Measurements from ENCODE around the gene C10orf88.

Gene C10orf88

DNA sequence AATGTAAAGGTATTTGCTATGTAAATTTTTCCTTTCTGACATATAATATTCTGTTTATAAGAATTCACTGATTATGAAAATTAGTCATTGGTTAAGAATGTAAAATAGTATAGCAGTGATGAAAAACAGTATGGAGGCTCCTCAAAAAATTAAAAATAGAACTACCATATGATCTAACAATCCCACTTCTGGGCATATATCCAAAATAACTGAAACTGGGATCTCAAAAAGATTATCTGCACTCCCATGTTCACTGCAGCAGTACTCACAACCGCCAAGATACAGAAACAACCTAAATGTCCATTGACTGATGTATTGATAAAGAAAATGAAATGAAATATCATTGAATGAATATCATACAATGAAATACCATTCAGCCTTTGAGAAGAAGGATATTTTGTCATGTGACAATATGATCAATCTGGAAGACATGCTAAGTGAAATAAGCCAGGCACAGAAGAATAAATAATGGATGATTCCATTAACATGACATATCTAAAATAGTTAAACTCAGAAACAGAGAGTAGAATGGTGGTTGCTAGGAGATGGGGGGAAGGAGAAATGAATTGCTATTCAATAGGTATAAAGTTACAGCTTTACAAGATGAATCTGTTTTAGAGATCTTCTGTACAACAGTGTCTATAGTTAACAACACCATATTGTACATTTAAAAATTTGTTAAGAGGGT is 14.0 kb downstream of the C10orf88 start:
- peak; percentile 89 for DNase-seq (ENCODE audit: low read depth)
- no peak overlapping the region for H3K4me3 ChIP-seq (ENCODE audit: low read depth, low read length)
- TF ChIP-seq, protein P1, sequence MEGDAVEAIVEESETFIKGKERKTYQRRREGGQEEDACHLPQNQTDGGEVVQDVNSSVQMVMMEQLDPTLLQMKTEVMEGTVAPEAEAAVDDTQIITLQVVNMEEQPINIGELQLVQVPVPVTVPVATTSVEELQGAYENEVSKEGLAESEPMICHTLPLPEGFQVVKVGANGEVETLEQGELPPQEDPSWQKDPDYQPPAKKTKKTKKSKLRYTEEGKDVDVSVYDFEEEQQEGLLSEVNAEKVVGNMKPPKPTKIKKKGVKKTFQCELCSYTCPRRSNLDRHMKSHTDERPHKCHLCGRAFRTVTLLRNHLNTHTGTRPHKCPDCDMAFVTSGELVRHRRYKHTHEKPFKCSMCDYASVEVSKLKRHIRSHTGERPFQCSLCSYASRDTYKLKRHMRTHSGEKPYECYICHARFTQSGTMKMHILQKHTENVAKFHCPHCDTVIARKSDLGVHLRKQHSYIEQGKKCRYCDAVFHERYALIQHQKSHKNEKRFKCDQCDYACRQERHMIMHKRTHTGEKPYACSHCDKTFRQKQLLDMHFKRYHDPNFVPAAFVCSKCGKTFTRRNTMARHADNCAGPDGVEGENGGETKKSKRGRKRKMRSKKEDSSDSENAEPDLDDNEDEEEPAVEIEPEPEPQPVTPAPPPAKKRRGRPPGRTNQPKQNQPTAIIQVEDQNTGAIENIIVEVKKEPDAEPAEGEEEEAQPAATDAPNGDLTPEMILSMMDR (conservative IDR thresholded peaks at IDR 0.05; ENCODE audit: low read depth, low read length), result no peak

DNA sequence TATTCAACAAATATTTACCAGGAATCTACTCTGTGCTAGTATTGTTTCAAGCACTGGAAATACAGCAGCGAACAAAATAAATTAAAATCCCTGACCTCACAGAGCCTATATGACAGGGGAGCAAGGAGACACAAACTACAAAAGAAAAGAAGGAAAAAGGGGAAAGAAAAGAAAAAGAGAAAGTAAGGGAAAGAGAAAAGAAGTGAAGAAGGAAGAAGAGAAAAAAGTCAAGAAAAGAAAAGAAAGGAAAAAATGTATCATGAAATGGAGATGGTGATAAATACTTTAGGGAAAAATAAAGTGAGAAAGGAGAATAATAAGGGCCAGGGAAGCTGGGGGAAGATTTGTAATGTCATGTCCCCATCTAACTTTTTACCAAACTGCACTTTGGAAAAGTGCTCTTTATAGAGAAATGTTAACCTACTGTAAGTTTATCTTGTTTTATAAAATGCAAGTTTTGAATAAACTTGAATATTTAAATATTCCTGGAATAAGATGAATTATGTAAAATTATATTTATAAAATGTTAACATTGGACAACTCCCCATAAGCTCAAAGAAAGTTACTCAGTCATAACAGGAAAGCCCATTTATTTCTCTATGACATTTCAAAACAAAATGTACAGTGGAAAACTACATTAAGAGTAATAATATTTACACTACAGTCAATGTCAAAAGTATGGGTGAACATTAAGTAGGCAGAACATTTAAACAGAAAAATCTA is 14.7 kb downstream of the C10orf88 start:
- no peak overlapping the region for H3K4me3 ChIP-seq (ENCODE audit: low read depth, low read length)
- TF ChIP-seq, protein P1 (conservative IDR thresholded peaks at IDR 0.05; ENCODE audit: low read depth, low read length), result no peak
- no peak for DNase-seq (ENCODE audit: low read depth)

DNA sequence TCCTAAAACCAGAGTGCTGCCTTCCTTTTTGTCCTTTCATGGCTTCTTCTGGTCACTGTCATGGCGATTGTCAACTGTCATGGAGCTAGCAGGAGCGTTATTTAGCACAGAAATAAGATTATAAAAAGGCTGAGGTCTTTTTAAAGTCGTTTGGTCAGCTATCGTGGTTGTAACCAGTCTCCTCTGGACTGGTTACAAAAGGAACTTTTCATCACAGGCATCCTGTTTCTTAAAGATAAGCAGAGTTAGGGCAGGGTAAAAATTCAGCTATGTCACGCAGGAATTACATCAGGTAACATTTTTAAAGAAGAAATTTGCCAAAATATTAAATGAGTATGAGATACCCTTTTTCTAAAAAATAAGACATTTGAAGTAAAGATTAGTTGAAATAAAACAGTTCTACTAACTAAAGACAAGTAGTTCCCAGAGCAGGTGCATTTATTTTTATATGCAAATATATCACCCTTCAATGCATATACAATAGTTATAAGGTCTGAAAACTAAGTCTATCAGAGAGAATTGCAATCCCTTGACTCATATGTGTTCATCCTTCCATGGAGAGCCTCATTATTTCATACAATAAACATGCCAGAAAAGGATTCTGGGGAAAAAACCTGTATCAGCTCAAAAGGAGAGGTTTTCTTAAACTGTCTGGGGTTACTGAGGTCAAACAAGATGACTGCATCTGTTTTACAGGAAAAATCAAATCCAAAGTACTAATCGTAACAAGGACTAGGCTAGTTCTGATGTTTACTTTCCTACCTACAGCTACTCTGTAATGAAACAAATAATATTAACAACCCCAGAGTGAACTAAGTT is 22.7 kb downstream of the C10orf88 start:
- no peak overlapping the region for H3K4me3 ChIP-seq (ENCODE audit: low read depth, low read length)
- DNase-seq (ENCODE audit: low read depth), result peak; percentile 18
- TF ChIP-seq, protein P1 (conservative IDR thresholded peaks at IDR 0.05; ENCODE audit: low read depth, low read length), result no peak

DNA sequence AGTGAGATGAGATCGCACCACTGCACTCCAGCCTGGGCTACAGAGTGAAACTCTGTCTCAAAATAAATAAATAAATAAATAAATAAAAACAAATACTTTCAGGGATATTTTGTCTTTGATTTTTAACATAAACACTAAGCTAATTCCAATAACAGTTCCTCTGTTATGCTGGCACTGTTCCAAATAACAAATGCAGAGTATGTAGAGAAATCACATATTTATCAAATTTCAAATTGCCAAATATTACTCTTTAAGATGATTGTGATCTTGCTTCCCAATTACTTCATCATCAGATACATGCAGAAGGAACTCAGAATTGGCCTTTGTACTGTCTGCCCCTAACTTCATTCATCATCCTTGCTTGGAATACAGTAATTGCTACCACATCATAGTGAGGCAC is 23.9 kb downstream of the C10orf88 start:
- DNase-seq (ENCODE audit: low read depth), result no peak

DNA sequence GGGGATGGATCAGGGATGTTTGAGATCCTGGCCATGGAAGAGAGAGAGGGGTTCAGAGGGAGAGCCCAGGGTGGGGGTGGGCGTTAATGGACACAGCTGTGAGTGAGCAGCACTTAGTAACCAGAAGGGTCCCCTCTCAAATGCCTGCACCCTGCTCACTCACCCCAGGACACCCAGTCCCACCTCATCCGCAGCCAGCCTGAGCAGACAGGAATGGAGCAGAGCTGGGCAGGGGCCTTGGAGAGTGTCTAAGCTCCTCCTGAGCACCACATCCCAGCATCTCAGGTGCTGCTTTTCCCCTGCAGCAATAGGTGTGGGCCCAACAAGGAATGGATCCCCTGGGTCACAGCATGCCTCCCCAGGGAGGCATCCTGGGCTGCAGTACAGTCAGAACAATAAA is 38.3 kb downstream of the C10orf88 start:
- no peak for DNase-seq (ENCODE audit: low read depth)
- TF ChIP-seq, protein P1 (conservative IDR thresholded peaks at IDR 0.05; ENCODE audit: low read depth, low read length), result no peak
- H3K4me3 ChIP-seq (ENCODE audit: low read depth, low read length), result no peak overlapping the region

More for the DNA sequence above, 23.9 kb downstream of the C10orf88 start:
- TF ChIP-seq, protein P1 (conservative IDR thresholded peaks at IDR 0.05; ENCODE audit: low read depth, low read length), result no peak
- no peak overlapping the region for H3K4me3 ChIP-seq (ENCODE audit: low read depth, low read length)

DNA sequence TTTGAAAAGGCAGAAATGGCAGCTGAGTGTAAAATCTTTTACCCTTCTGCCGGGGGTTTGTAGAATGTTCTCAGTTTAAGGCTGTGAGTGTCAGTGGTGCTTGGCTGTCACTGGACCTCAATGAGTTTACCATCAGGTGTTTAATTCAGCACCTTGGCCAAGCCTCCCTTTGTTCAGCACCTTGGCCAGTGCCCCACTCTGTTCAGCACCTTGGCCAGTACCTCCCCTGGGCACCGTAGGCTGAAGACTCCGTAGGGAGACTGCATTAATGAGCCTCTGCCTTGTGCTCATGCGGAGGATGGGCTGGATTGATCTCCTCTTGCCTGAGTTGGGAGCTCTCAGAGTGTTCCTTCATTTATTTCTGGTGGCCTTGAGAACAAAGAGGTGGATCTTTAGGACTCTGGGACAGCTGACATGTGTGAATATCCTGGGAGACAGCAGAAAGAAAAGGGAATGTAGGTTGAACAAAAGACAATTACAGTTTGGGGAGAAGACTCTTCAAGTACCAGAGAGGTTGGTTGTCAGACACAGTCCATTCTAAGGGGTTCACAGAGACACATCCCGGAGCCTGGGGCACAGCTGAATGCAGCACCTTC is 42.0 kb downstream of the C10orf88 start:
- no peak overlapping the region for H3K4me3 ChIP-seq (ENCODE audit: low read depth, low read length)
- DNase-seq (ENCODE audit: low read depth), result peak; percentile 71
- TF ChIP-seq, protein P1 (conservative IDR thresholded peaks at IDR 0.05; ENCODE audit: low read depth, low read length), result no peak

All from choroid plexus epithelial cell (primary cell).